ENCODE measurements around the gene SYT1.
"Not testable (repeated sequence)": the region's sequence is repeated elsewhere in the genome, so short reads cannot be mapped to it uniquely, and the experiment has no call there.

Gene SYT1

DNA sequence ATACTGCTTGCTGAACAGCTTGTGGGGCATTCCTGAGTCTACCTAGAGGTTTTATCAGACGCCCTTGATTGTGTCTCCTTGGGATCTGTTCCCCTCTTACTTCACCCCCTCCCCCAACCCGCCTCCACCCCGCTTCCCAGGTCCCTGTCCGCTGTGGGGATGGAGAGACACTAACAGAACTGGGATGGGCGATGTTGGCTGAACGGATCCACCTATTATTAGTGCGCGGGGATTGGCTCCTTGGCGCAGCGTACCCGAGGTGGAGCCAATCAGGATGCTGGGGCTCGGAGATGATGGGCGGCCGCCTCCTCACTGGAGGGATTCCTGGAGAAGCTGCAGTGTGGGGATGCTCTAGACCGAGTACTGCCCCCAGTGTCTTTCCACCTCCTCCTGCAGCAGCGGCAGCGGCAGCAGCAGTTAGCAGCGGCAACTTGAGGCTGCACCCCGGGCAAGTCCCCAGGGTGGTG, at the start of gene SYT1:
Gene SYT1 (plus strand): TSS at position 372 of the 467 bp plus-strand sequence.
- DNase-seq (ENCODE audit: low read depth in 2 of 2), result no peak

DNA sequence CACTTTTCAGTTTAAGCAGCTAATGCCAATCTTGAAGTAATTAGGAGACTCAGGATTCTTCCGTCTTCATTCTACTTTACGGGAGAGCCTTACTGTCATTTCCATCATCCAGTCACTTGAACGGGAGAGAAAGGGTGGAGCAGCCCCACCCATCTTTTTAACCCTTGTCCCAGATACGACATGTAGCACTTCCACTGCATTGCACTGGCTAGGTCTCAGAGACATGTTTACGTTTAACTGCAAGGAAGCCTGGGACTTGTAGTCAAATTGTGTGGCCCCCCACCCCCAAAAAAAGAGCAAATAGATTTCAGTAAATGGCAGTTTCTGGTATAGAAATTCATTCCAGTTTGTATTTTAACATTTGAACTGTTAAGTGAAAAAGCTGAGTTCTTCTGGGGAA, 46.1 kb upstream of the SYT1 start:
- no peak for DNase-seq (ENCODE audit: low read depth in 2 of 2)

DNA sequence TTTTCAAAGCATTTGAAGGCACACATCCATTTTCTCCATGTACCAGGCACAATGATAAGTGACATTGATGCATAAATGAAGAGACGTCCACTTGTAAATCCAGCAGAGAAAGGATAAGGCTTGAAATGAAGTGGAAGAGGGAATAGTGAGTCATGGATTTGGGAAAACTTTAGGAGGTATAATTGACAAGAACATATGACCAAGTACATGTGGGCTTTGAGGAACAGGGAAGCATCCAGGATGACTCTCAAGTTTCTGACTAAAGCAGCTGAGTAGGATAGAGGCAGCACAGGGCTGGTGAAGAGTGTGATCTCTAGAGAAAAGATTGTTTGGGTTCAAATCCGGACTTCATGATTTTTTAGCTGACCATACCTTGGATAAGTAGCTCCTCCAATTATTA, 43.6 kb upstream of the SYT1 start:
- DNase-seq (ENCODE audit: low read depth in 2 of 2), result no peak

DNA sequence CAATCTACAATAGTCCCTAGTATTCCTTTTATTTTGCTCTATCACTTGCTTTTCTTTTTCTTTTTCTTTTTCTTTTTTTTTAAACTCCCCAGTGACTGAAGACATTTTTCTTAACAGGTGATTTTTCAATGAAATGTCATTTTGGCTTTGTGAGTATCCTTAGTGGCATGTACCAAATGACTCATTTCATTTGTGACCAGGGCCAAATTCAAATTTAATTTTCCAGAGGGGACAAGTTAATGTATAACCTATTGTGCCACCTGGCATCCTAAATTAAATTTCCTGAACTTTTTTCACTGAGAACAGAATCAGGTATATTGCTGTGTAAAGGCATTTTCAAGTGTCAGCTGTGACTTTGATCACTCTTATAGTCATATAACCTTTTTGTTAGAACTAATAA, 39.7 kb upstream of the SYT1 start:
- DNase-seq (ENCODE audit: low read depth in 2 of 2), result no peak

DNA sequence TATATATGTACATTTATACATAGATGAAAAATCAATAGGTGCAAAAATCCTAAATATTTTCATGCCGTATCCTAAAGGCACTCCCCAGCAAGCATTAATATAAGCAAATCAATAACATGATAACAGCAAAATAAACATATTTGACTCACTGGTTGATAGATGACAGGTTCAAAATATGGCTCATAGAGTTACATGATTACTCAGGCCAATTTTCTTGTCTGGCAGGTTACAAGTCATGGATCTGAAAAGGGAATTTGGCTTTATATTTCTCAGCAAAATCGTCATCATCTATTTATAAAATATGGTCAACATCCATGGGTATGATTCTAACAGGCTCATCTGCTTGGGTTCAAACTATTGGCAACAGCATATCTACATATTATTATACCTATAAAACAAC, 34.9 kb upstream of the SYT1 start:
- DNase-seq (ENCODE audit: low read depth in 2 of 2), result no peak

DNA sequence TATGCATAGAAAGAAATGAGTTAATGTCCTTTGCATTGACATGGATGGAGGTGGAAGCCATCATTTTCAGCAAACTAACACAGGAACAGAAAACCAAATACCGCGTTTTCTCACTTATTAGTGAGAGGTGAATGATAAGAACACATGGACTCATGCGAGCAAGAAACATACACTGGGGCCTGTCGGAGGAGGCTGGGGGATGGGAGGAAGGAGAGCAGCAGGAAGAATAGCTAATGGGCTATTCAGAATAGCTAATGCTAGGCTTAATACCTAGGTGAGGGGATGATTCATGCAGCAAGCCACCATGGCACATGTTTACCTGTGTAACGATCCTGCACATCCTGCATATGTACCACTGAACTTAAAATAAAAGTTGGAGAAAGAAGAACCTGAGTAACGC, 29.1 kb upstream of the SYT1 start:
- no peak for DNase-seq (ENCODE audit: low read depth in 2 of 2)

DNA sequence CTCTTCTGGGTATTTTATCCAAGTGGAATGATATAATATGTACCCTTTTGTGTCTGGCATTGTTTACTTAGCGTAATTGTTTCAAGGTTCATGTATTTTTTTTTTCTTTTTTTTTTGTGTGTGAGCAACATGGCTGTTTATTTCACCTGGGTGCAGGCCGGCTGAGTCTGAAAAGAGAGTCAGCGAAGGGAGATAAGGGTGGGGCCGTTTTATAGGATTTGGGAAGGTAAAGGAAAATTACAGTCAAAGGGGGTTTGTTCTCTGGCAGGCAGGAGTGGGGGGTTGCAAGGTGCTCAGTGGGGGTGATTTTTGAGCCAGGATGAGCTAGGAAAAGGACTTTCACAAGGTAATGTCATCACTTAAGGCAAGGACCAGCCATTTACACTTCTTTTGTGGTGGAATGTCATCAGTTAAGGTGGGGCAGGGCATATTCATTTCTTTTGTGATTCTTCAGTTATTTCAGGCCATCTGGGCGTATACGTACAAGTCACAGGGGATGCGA, 24.0 kb upstream of the SYT1 start:
- not testable (repeated sequence) for DNase-seq (ENCODE audit: low read depth in 2 of 2)

DNA sequence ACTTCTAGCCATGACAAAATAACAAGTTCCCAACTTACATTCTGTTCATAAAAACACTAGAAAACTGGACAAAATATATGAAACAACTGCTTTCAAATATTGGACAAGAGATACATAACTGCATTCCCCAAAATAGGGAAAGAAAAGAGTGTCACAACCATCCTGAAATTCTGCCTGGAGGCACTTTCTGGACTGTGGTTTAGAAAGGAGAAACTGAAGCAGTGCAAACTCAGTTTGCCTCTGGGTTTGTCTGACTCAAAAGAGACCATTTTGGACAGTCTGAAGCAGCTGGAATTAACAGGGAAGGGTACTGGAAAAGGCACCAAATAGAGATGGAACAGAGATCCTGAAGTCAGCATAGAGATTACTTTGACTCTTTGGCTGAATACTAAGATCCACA, 11.3 kb upstream of the SYT1 start:
- no peak for DNase-seq (ENCODE audit: low read depth in 2 of 2)

DNA sequence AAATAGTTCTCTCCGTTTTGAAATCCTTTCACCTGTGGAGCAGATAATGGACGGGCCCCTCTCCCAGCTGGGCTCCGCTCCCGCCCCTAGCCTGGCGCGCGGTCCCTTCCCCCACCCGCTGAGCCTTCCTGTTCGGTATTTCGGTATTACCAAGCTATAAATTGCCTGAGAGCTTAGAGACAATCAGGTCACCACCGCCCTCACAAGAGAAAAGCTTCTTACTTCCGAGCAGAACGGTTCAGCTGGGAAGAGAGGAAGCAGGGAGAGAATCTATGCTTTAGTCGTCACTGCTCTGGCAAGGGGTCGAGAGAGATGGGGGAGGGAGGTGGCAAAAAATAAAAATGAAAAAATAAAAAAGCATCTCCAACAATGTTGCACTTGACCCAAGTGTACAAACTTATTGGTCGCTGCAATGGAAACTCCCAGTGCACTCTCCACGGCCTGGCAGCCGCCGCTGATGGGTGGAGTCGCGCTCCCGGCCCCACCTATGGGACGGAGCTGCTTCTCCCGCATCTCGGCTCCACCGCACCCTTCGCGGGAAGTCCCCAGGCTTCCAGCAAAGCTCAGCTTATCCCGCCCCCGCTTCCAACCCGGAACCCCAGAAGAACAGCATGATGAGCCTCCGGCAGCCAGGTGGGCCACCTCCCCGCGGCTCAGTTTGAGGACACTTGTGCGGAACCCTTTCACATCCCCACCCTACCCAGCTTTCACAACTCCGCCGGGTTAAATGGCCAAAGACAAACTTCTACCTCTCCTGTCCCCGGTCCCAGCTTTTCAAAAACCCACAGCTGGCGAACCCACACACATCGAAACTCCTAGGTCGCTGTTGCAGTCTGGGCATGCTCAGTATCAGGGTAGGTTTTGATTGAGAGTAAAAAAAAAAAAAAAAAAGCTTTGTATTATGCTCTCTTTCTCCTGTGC, 832 bp upstream of the SYT1 start:
- DNase-seq (ENCODE audit: low read depth in 2 of 2), result no peak

DNA sequence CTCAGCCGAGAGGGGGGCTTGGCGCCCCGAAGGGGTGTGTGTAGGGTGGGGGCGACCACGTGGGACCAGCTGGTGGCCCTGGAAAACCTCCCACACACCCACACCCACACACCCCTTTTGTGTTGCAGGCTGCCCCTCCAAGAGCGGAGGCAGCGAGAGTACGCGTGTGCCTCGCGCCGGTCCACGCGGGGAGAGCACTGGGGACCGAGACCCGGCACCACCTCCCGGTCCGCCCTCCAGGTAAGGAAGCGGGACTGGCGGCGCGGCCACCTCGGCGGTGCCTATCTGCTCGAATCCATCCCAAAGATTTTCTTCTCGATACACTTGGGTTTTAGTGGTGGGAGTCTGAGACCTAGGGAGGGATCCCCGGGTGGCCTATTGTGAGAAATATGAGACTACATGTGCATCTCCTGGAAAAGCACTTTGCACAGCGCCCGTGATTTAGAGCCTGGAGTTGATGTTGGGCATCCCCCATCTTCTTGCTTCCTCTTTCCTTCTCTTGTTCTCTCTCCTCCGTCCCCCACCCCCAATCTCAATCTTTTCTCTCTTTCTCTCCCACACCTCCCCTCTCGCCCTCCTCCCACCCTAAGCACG, 393 bp downstream of the SYT1 start:
- DNase-seq (ENCODE audit: low read depth in 2 of 2), result no peak

DNA sequence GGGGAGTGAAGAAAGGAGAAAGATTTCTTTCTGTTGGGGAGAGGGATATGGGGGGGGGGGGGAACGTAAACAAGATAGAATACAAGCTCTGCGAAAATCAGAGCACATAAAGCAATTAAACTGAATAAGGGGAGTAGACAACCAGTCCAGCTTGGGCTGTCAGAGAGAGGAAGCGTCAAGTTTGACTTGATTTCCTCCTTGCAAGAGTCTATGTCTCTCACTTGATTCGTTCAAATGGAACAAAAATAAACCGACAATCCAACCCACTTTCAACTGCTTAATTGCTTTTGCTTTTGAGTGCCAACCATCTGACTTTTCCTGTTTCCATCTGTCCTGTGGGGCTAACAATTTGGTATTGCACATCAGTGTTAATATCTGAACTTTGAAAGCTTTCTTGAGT, 942 bp downstream of the SYT1 start:
- no peak for DNase-seq (ENCODE audit: low read depth in 2 of 2)

DNA sequence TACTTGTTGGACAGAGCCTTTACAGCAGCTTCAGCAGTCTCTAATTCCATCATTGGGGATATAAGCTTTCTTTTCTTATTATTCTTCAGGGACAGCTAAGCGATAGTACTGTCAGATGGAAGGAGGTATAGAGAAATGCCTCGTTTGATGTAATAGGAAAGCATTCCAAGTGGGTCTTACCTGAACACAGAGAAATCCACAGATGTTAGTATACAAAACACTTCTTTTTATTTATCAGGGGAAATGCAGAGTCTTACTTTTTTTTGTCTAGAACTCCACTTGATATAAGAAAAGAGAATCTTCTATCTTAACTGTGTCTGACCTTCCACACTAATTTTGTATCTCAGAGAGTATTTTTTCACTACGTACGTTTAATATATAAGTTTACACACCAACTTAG, 1.9 kb downstream of the SYT1 start:
- DNase-seq (ENCODE audit: low read depth in 2 of 2), result no peak

DNA sequence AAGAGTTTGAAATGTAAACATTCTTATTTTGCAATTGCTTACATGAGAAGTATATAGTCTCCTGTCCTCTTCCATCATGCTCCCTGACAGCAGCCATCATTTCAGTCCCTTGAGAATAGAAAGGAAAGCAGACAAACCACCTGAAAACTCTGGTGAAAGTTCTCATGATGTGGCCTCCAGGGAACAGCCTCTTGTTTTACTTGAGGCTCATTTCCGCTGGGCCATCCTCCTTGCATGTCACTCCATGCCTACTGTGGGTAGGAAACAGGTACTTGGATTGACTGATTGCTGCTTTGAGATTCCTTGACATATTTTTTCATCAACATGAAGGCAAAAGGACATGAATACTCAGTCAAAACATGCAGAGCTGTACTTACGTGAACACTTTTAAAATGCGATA, 6.0 kb downstream of the SYT1 start:
- no peak for DNase-seq (ENCODE audit: low read depth in 2 of 2)

DNA sequence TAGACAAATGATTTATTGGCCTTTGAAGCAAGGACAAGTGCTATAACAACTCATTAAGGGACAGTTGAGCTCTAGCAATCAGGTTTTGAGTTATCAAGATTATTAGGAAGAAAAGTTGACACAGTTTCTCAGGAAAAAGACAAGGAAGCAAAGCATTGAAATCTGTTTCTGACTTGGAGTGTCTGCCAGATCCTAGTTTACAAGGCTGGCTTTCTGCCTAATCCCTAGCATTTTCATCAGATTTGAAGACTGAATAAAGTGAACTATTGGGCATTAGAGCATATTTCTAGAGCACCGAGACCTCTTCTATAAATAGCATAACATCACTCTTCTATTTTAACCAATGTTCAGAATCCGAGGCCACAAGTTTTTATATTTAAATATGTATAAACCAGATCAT, 7.0 kb downstream of the SYT1 start:
- DNase-seq (ENCODE audit: low read depth in 2 of 2), result no peak

DNA sequence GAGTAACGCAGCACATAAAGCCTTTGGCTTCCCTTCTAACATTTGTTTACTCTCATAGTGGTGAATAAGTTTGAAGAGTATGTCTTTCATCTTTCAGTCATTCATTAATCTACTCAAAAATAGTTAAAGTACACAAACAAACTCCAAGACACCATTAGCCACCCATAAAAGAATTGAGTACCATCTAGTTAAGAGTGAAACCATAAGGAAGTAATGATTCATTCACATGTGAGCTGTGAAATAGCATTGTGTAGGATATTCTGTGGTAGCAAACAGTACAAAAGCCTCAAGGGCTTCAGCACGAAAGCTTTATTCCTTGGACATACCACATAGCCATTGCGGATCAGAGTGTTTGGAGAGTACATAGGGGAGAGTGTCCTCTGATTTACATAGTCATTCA, 13.9 kb downstream of the SYT1 start:
- DNase-seq (ENCODE audit: low read depth in 2 of 2), result no peak

DNA sequence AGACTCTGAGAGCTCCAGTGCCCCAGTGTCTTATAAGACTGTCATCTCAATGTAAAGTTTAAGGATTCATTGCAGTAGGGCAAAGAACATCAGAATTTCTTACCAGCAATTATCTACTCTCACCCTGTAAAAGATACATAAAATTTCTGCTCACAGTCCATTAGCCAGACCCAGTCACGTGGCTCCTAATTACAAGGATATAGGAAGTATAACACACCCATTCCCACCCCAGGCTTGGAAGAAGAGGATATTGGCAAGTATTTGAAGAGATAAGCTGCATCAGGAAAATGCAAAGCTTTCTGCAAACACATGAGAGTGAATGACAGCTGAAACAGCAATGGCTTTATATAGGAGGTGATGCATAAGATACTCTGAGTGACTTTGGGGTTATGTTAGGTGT, 14.3 kb downstream of the SYT1 start:
- no peak for DNase-seq (ENCODE audit: low read depth in 2 of 2)

DNA sequence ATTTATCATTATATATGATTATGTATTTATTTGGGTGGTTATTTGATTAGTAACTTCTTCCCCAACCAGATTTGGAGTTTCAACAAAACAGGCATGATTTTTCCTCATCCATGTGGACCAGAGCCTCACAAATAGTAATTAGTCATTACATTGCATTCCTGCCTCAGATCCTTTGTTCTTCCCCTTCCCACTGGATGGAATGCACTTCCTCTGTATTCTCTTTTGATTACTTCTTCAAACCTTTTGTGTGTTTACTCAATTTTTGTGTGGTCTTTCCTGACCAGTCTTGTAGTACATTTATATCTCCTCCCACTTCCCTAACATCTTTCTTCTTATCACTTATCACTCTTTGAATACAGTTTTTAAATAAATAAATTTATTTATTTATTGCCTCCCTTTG, 15.5 kb downstream of the SYT1 start:
- no peak for DNase-seq (ENCODE audit: low read depth in 2 of 2)

DNA sequence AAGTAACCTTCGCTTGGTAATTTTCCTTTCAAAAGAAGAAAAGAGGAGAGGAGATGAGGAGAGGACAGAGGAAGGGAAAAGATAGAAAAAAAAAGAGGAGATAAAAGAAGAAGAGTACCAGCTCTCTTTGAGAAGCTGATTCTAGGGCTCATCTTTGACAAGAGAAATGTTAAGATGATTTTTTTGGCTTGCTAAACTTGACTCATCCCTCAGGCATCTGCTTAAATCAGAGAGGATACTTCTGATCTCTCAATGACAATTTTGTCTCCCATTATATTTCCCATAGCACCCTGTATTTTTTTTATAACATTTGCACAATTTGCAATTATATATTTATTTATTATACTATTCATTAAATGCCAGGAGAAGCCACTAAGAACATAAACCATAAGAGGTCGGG, 17.1 kb downstream of the SYT1 start:
- no peak for DNase-seq (ENCODE audit: low read depth in 2 of 2)

DNA sequence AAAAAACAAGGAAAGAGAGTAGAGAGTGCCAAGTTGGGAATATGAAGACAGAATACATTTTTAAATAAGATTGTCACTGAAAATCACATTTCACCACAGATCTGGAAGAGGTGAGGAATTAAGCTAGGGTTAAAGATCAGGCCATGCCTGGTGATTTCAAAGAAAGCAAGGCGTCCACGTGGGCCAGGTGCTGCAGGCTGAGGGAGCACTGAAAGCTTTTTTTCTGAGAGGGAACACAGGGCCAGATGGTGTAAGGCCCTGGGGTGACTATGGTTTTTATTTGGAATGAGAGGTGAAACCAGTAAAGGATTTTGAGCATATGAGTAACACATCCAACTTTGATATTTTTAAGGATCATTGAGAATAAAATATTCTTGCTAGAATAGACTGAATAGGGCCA, 20.9 kb downstream of the SYT1 start:
- DNase-seq (ENCODE audit: low read depth in 2 of 2), result no peak

DNA sequence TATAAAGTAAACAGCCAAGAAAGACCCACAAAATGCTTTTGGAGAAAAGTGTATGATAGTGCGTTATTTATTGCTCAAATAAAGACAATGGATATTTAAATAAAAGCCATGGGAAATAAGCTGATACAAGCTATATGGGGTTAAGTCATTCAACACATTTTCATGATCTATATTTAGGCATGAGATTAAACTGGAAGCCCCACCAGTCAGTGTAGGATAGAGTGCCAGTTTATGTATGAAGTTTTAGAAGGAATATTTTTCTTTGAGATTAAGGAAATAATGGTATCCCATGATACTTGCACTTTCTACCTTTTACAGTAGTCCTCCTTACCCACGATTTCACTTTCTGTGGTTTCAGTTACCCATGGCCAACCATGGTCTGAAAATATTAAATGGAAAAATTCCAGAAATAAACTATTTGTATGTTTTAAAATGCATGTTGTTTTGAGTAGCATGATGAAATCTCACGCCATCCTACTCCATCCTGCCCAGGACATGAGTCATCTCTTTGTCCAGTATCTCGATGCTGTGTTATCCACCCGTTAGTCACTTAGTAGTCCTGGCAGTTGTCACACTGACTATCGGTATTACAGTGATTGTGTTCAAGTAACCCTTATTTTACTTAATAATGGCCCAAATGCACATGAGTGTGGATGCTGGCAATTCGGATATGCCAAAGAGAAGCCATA, 22.3 kb downstream of the SYT1 start:
- no peak for DNase-seq (ENCODE audit: low read depth in 2 of 2)

DNA sequence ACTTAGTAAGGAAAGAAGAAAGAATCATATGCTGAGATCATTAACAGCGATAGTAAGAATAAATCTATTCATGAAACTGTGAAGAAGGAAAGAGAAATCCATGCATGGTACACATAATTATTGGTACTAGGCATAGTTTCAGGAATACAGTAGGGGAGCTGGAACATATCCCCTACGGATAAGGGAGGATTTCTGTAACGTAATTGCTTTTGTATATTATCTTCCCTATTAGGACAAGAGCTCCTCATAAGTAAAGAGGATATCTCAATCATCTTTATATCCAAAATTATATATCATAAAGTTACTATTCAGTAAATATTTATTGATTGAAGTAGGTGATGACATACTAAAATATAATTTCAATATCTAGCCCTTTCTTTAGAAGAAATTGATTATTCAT, 22.9 kb downstream of the SYT1 start:
- no peak for DNase-seq (ENCODE audit: low read depth in 2 of 2)

DNA sequence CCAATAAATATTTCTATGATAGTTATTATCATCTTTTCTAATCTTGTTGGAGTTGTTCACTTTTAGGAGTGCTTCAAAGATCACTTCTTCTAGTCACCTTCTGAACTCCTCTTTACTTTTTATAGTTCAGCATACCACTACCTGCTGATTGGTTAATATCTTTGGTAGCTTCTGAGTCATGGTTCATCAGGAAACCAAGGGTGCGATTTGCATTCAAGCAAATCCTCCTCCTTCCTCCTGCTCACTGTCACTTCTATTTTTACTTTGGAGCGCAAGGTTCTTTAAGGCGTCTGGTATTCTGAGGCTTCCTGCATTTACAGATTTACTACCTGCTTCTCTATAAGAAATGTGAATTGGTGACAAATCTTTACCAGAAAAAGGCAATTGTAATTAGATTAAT, 24.0 kb downstream of the SYT1 start:
- no peak for DNase-seq (ENCODE audit: low read depth in 2 of 2)

Measured in stimulated activated CD4-positive, alpha-beta T cell treated with anti-CD3 and anti-CD28 coated beads, Interleukin-1b, Interleukin-23, amount 100 ng/mL, for 4 hours (primary cell).